ENCODE results near the gene IL31RA.
"Not testable (repeated sequence)": the region's sequence is repeated elsewhere in the genome, so short reads cannot be mapped to it uniquely, and the experiment has no call there.

Gene IL31RA

DNA sequence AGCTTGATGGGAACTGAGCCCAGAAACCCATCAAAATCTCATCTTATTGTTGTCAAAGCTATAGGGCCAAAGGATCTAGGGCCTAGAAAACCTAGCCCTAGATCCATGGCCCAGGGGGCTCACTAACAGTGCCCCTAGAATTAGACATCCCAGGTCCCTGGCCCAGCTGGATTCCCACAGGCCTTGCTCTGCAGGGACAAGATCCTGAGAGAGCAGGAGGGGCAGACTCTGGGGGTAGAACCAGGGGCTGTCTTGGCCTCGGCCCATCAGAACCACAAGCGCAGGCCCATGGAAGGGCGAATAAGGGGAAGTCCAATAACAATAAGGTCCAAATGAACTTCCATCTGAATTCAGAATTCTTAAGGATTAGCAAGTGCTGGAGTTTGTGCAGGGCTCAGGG is 74.0 kb downstream of the IL31RA start:
- DNase-seq (ENCODE audit: low read depth, low spot score) = no peak

- DNase-seq (ENCODE audit: low read depth, low spot score) = no peak
Measured at GRCh38 chr5:55925712-55926111, 74.6 kb downstream of the IL31RA start.

DNA sequence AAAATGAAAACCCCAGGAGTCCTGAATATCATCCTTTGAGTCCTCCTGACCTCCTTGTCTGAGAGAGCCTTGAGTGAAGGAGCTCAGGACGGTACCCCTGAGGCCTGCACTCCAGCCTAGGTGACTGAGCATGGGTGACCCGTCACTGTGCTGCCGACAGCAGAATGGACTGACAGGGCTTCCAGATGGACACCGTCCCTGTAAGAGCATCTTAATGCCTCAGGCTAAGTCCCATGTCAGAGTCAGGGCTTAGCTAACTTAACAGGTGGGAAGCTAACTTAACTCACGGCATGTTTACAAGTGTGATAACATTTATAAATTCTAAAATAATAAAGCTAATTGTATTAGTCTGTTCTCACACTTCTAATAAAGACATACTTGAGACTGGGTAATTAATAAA is 75.3 kb downstream of the IL31RA start:
- DNase-seq (ENCODE audit: low read depth, low spot score) = no peak

DNA sequence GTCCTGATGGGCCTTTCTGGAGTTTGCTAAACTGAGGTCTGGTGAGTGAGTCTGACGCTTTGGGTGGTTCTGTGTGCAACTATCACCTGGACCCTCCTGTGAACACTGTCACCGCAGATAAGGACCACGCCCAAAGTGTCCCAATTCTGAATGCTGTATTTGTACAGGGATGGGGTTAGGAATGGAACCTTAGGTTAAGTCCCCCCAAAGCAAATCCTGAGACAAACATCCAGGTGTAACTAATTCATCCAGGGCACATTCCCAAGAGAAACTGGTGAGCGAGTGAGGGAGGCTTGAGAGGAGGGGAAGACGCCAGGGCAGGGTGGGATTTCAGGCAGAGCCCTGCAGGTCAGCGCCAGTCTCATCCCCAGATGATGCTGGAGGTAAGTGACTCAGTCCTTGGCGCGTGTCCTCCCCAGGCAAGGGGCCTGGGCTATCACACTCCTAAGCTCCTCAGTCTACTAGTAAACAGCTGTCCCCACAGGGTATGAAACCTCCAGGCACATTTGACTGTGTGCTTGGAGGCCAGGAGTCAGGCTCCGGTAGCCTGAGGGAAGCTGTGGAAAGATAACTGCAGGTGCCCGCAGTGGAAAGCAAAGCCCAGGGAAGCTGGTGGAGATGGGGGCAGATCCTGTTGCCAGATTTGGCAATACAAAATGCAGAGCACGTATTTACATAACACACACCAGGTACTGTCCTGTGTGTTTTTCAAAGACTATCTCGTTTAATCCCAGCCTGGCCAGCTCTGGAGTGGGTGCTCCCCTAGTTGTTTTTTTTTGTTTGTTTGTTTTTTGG is 76.9 kb downstream of the IL31RA start:
- no peak for DNase-seq (ENCODE audit: low read depth, low spot score)

DNA sequence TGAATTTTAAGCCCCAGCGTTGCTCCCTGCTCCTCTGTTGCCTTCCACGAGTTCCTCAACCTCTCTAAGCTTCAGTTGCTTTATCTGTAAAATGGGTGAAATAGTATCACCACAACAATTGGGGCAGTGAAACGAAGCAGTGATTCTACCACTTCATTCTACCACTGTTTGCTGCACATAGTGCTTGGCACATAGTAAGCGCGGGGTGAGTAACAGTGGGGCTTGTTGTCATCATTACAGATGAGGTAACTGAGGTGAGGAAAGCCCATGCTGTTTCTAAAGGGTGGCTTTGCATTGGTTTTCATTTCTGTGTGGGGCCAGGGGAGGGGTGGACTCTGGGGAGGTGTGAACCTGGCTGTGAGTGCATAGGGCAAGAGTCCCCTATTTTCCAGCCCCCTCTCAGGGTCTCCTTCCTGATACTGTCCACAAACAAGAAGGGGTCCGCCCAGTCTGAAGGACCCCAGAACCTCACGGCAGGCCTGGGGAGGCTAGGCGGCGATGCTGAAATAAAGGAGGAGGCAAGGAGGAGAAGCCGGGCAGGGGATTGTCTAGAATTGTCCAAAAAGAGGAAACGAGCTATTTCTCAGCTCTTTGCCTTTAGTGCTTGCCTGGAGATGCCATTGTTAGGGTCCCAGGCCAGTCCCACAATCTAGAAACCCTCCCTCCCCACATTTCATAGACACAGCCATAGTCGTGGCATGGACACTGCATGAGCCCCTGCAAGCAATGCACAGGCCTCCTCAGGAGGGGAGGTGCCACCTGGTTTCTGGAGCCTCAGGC is 78.1 kb downstream of the IL31RA start:
- DNase-seq (ENCODE audit: low read depth, low spot score) = no peak

DNA sequence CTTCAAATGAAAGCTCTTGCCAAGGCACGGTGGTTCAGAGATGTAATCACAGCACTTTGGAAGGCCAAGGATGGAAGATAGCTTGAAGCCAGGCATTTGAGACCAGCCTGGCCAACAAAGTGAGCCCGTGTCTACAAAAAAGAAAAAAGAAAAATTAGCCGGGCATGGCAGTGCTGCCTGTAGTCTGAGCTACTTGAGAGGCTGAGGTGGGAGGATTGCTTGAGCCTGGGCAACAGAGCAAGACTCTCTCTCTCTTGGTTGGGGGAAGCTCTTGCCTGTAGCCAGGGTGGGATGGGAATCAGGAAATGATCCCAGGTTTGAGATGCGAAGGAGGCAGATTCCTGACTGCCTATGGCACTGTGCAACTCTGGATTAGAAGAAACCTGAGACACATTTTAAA is 81.5 kb downstream of the IL31RA start:
- DNase-seq (ENCODE audit: low read depth, low spot score) = no peak

GRCh38 chr5:55933377-55934114 is 82.4 kb downstream of the IL31RA start:
- DNase-seq (ENCODE audit: low read depth, low spot score) = no peak

DNA sequence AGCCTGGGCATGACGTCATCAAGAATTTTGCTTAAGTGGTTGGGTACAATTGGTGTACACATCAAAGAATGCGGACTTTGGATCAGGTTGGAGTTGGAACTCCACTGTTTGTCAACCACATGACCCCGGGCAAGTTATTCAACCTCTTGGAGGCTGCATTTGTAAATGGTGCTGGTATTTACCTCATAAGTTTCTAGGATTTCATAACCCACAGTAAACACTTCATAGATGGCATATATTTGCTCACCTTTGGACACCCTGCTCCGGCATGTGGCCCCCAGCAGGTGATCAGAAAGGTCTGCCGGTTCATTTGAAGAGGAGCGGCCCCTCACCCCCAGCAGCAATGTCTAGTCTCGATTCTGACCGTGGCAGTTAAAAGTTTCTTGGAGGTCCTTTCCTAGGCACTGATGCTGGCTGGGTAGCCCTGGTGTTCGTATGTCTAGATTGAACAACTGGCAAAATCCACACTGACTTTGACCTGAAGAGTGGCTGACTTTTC is 83.0 kb downstream of the IL31RA start:
- DNase-seq (ENCODE audit: low read depth, low spot score) = no peak

GRCh38 chr5:55934720-55935119 is 83.6 kb downstream of the IL31RA start:
- DNase-seq (ENCODE audit: low read depth, low spot score) = no peak

DNA sequence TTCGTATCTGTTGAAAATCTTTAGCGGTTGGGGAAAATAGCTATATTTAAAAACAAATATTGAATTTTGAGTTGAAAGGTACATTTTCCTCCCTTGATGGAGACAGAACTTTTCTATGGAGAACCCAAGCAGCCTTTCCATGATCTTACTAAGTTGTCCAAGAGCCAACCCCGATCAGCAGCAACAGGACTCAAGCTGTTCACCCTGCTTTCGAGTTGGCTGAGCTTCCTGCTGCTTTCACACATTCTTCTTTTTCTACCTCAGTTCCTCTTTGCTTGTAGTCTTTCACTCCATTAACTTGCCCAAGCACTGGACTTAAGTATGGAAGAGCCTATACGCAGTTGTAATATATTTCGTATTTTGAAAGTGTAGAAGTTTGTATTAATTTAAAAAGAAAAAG is 84.2 kb downstream of the IL31RA start:
- DNase-seq (ENCODE audit: low read depth, low spot score) = no peak

DNA sequence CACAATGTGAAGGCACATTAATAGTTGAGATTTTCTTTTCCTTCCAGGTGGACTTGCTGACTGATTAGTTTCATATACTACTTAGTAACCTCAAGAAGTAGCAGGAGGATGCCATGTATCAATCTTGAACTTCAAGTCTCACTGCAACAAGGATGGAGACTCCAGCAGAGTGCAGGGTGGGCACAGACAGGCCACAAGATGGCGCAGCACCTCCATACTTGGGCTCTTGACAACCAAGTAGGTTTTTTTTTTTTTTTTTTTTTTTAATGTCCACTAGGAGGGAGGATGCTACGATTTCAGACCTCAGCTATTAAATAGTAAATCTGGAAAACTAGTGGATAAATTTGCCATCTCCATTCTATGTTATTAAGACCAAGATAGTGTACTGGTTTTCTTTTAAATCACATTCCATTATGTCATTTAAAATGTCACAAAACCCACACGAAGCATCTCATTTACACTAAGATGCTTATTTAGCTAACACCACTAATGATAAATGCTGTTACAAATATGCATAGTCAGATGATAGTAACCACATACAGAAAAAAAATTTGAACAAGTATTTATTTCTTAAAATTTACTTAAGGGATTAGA is 85.0 kb downstream of the IL31RA start:
- DNase-seq (ENCODE audit: low read depth, low spot score) = peak; percentile 57

GRCh38 chr5:55937598-55937997 is 86.4 kb downstream of the IL31RA start:
- not testable (repeated sequence) for DNase-seq (ENCODE audit: low read depth, low spot score)

GRCh38 chr5:55941154-55941553 is 90.0 kb downstream of the IL31RA start:
- DNase-seq (ENCODE audit: low read depth, low spot score) = not testable (repeated sequence)

DNA sequence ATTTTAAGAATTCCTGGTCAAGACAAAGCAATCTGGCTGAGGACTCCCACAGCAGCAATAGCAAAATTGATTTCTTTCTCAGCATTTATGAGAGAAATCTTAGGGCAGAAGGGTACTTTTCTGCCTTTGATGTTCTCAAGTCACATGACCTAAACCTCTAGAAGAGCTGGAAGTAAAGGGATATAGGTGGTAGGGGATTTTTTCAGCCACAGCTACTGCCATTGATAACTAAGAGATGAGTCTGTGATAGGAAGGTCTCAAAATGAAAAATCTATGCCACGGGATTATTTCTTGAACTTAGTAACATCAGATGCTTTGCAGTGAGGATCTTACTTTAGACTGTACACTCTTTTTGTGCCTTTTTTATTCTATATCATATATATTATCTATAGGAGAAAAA is 108.1 kb downstream of the IL31RA start:
- no peak for DNase-seq (ENCODE audit: low read depth, low spot score)

GRCh38 chr5:55960779-55961178 is 109.6 kb downstream of the IL31RA start:
- no peak for DNase-seq (ENCODE audit: low read depth, low spot score)

- DNase-seq (ENCODE audit: low read depth, low spot score) = no peak
Measured at GRCh38 chr5:55965525-55965924, 114.4 kb downstream of the IL31RA start.

- DNase-seq (ENCODE audit: low read depth, low spot score) = no peak
Measured at GRCh38 chr5:55966284-55966683, 115.1 kb downstream of the IL31RA start.

DNA sequence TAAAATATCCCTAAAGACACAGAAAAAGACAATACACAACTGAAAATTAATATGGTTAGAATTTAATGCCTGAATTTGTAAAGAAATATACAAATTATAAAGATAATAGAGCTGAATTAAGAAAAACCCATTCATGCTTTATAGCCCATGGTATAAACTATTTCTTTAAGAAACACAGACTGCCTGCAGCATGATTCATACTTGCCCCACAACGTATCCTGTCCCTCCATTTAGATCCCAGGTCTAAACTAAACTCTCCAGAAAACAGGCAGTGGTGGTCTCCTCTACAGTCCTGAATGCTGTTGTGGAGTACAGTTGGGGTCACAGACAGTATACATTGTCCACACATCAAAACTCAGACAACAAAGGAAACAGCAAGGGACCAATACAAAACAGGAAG is 118.8 kb downstream of the IL31RA start:
- DNase-seq (ENCODE audit: low read depth, low spot score) = no peak
